Measurements from ENCODE around the gene CUL4B.
"Not testable (repeated sequence)": the region's sequence is repeated elsewhere in the genome, so short reads cannot be mapped to it uniquely, and the experiment has no call there.

CUL4B gene

DNA sequence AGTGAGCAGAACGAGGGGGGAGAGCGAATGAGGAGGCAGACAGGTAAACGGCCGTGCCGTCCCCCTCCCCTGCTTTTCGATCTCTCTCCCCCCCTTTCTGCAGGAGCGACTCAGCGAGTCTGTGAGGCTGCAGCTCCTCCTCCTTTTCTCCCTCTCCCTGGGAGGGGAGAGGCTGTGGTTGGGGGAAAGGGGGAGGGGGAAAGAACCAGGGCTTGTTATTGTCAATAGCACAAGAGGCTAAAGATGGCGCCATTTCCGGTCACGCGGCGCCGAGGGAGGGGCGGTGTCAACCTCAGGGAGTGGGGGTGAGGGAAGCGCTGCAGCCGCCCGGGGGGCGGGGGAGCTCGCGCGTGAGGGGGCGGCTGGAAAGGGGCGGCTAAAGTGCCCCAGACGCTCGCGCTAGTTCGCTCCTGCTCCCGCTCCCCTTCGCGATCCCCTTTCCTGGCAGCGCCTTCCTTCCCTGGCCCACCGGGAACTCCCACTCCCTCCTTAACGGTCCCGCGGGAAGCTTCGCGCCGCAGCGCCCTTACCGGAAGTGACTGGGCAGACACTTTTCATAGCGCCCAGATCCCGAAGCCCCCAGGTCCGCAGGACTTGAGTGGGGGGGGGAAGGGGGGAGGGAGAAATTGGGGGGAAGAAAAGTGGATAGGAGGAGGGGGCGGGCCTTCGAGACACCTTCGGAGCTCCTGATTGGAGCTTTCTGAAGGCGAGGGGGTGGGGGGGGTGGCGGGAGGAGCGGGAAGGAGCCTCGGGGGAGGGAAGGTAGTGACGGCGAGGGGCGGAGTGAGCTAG lies at the start of gene CUL4B:
Gene CUL4B, minus strand, starts transcription at position 121 of the 792 bp plus-strand sequence. CDS start 324 bp downstream, outside the sequence.
- DNase-seq, result peak; percentile 96

DNA sequence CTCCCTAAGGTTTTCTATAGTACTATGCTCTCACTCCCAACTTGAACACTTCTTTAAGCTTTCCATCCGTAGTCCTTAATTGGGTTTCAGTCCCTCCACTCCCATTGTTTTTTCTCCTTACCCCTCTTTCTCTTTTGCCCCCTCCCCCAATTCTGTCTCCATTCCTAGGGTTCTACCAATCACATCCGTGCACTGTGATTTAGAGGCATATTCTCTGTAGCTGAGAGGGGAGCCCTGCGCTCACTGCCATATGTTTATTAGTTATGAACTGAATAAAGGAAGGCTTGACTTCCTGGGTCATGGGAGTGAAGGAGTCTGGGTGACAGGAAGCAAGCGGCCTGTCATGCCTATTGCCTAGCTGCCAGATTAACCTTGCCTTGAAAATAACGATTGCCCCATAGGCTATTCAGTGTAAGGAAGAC lies 43.6 kb upstream of the CUL4B start:
- peak; percentile 62 for DNase-seq

DNA sequence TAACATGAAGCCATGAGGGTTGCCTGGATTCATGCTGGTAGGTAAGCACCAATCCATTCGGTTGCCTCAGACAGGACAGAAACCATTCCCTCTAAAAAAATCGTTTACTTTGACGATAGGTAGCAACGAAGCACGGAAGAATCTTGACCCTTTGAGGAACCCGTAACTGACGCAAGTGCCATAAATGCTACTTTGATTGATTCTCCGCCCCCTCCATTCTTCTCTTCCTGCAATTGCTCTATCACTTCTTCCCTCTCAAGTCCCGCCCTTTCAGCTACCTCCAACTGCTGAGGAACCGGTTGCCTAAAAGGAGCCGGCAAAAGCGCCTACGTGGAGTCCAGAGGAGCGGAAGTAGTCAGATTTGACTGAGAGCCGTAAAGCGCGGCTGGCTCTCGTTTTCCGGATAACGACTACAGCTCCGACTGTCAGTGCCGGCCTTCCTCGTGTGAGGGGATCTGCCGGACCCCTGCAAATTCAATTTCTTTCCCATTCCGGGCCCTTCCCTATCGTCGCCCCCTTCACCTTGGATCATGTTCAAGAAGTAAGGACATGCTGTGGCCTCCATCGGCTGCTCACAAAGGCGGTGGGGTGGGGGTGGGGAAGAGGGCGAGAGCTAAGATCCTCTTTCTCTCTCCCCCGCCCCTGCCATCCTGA lies 43.1 kb upstream of the CUL4B start, which contains the start of gene MCTS1:
Gene MCTS1, plus strand, starts transcription at position 395 of the 654 bp plus-strand sequence. Its CDS starts 136 bp downstream, at position 531.
- peak; percentile 98 for DNase-seq

DNA sequence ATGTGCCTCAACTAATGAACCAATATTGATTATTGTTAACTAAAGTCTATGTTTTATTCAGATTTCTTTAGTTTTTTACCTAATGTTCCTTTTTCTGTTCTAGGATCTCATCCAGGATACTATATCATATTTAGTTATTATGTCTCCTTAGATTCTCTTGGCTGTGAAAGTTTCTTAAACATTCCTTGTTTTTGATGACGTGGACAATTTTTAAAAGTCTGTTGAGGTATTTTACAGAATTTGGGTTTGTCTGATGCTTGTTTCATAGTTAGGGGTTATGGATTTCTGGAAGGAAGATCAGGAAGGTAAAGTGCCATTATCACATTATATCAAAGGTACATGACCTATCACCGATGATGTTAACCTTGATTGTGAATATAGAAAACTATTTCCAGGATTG lies 24.9 kb upstream of the CUL4B start:
- DNase-seq, result no peak

DNA sequence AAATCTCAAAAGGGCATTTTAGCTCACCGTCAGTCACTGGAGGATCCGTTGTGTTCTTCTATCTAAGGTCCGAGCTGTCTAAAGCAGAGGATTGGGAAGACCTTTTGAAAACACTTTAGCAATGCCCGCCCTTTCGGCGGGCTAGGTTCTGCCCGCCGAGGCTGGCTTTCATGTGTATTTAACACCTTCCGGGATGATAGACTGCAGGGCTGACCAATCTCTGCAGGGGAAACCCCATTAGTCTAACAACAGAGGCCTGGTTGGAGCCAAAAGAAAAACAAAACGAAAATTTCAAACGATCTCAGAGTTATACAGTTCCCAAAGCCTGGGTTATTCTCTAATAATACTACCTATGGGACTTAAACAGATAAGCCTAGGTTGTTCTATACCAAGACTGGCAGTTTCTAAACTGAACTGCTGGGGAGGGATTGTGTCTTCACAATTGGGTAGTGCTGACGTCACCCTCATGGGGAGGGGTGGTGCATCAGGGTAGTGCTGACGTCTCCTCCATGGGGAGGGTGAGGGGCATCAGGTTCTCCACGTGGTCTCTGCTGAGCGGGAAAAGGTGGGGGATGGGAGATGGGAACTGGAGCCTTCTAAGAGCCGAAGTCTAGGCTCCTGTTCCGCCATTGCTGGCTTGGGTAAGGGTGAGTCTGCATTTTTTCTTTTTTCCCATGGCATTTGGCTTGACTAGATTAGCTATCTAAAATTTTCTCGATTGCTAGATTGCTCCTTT lies 14.8 kb upstream of the CUL4B start:
- no peak for DNase-seq

DNA sequence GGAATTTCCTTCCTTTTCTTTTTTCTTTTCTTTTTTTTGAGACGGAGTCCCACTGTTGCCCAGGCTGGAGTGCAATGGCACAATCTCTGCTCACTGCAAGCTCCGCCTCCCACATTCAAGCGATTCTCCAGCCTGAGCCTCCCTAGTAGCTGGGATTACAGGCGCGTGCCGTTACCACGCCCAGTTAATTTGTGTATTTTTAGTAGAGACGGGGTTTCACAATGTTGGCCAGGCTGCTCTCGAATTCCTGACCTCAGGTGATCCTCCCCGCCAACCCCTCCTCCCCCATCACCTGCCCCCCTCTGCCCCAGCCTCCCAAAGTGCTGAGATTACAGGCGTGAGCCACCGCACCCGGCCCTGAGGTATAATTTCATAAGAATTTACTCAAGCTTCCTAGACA lies 13.0 kb upstream of the CUL4B start:
- DNase-seq, result not testable (repeated sequence)

DNA sequence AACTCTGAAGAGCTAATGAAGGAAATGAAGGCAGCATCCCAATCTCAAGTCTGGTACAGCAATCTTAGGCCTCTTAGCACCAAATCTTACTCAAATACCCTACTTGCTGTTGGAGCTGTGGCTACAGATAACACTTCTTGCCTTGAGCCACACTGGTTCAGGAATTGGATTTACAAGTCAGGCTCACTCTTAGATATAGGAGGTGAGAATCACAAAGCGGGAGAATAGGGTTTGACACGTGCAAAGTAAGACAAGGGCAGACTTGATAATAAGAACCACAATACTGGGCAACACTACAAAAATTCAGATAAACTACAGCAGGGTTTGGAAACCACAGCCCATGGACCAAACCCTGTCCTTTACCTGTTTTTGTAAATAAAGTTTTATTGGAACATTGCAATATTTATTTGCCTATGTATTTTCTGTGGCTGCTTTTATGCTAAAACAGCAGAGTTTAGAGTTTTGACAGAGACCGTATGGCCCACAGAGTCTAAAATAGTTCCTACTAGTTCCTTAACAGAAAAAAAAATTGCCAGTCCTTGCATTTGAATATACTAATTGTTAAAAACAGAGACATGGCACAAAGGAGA lies 9.3 kb upstream of the CUL4B start:
- DNase-seq, result no peak

DNA sequence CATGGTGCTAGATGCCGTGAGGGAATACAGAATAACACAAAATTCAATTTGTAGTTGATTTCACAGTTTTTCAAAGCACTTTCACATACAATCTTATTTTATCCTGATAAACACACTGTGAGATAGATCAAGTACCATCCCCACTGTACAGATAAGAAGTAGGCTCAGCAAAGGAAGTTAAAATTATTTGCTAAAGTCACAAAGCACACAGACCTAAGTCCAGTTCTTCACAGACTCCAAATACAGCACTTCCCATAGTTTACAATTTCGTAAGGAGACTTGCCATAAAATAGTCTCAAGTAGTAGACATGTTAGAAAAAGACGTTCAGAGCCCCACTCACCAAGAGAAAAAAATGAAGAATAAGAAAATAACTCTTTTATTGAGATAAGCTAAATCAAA lies 7.8 kb upstream of the CUL4B start:
- DNase-seq, result no peak

DNA sequence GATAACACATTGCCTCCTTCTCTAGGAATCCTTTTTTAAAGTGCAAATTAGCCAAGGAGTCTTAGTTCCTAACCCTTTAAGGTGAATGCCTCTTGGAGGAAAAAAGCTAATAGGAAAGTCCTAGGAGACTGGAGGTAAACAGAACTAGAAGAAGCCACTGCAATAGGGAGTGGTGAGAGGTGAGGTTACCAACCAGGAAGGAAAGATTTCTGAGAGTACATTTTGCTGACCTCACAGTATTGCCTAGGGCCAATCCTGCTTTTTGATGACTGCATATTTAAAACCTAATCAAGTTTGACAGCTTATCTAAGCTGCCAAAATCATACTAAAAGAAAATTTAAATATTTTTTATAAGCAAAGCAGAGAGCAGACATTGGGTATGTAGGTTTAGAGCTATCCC lies 7.3 kb upstream of the CUL4B start:
- no peak for DNase-seq

DNA sequence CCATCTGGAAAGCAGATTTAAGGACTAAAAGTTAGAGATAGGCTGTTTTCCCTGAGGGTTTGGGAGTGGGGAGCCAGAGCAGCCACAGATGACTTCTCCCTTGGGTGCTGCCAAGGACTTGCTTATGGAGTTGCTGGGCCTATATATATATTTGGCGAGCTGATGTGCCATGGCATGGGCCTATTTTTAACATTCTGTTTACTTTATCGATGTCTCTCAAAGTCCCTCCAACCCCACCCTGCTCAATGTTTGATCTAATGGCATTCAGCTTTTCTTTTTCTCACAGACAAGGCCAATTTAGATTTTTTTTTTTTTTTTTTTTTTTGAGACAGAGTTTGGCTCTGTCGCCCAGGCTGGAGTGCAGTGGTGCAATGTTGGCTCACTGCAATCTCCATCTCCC lies 6.1 kb upstream of the CUL4B start:
- DNase-seq, result no peak

DNA sequence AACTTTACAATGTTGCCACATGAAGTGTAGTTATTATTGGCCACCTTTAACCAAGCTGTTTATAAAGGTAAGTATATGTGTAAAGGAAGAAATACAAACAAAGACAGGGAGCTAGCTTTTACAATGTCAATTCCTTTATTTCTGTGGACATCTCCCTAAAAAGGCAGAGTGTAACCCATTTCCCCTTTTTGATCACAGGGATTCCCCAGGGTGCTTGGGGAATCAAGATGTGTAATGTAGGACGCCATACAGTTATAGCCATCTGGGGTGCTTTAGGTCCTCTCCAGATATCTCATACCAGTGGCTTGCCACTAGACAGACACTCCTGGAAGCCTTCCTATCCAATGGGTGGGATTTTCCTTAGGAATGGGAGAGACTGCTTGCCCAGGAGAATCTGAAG lies 4.2 kb upstream of the CUL4B start:
- no peak for DNase-seq

DNA sequence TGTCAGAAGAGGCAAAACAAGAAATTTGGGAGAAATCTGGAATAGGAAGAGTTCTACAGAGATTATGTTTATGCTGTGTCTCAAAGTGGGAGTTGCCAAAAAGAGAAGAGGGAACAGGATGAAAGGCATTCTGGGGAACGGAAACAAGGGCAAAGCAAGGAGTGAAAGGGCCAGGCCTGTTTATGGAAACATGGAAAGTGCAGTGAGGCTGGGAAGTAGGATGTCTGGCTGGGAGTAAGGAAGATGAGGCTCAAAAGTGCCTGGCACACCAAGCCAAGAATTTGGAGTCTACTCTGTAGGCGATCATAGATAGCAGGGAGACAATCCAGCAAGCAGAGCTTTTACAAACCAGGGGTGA lies 1.8 kb upstream of the CUL4B start:
- no peak for DNase-seq

DNA sequence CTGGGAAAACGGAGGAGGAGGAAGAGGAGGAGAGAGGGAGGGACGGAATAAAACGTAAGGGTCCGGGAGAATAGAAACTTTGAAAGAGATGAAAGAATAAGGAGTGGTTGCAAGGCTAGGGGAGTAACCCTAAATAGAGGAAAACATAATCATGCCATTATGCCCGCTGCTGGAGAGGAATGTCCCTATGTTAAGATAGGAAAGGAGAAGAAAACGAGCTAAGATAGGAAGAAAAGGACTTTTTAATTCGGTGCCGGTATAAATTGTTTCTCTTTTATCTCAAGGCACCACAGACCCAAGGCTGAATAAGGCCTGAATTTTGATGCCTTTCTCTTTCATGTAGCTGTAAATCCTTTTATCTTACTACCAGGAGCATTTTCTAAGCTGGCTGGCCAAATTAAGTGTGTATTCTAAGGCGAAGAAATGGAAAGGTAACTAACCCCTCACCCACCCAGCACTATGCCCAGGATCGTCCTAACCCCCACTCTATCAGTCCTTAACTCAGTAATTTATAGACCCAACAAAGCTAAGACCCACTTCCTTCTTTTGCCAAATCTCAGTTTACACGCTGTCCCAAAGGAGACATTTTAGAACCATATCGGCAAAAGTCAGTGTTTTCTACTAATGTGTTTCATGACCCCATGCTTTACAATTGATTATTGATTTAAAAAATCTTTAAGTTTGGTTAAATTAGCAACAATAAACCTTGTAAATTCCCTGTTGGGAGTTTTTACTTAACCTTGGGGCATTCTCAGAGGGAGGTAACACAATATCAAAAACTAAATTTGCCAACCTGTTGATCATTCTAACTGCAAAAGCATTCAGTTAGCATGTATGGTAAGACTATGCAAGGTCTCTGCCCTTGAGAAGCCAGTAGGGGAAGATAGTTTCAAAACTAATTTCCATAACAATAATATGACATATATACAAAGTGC lies 1.1 kb upstream of the CUL4B start:
- DNase-seq, result no peak

DNA sequence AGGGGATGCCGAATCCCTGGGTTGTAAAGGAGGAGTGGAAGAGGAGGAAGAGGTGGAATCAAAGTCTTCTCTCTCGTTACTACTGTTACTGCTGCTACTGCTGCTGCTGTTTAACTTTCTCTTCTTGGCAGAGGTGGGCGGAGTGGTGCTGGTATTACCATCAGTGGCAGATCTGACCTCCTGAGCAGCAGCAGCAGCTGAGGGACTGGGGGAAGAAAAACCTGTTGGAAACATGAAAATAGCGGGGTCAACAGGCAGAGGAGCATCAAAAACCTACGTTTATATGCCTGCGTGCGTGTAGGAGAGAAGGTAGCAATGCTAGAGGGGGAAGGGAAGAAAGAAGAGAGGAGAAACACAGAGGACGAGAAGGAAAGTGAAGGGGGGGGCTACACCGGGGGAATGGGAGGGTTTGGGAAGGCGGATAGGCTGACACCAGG lies 339 bp downstream of the CUL4B start:
- DNase-seq, result peak; percentile 40

DNA sequence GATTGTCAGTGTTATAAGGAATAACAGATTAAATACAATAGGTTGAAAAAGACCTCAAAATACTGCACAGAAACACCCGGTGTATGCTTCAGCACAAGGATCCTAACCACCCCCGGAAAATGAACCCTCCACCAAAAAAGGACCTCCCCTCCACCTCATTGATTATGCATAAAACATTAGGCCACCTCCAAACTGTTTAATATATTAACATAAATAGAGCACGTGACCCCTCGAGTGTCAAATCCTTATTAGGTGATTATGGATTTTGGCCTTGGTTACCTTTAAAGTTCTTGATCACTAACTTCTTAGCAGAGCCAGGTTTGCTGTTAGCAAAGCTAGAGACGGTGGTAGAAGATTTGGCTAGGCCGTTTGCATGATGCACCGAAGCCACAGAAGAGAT lies 958 bp downstream of the CUL4B start:
- no peak for DNase-seq

DNA sequence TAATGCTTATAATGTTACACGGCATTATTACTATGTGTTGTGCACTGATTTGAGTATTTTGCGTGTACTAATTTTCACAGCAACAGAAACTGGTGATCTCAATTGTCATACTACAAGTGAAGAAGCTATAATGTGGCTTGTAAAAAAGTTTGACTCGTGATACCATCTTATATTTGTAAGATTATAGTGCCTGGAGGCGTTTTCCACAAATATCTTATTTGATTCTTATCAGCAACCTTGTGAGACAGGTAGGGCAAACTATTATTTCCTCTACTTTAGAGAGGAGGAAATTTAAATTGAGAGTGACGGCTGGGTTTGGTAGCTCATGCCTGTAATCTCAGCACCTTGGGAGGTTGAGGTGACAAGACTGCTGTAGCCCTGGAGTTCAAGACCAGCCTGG lies 4.5 kb downstream of the CUL4B start:
- no peak for DNase-seq

DNA sequence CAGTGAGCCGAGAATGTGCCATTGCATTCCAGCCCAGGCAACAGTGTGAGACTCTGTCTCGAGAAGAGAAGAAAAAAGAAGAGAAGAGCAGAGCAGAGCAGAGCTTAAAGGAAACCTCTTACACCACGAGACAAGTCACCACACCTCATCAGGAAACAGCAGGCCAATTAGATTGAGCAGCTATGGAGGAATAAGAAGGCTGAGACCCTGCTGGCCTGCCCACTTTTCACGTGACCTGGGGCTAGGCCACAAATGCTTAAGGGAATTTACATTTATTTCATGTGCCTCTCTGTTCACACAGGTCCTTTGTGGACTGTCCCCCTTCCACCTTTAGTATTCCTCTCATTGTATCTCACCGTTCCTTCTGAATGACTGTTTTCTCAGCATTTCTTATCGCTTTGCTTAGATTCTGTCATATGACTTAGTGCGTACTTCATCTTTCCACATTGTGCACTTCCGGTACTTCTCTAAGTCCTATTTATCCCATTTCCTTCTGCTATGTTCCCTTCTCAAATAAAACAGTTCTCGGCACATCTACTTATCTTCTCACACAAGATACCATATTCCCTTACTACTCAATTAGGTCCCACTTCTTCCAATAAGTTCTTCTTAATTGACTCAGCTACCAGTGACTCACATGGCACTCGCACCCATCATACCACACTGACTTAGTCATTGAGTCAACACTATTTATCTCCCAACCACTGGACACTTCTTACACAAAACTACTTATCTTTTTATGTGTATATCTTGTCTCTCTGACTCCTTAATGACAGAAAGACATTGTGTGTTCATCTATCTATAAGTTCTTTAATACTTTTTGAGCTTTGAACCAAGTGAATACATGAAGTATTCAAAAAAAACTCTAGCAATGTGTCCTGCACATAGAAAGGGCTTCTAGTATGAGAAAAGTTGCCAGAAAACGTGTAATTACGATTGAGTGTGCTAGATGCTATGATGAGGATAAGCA lies 11.0 kb downstream of the CUL4B start:
- DNase-seq, result peak; percentile 96

DNA sequence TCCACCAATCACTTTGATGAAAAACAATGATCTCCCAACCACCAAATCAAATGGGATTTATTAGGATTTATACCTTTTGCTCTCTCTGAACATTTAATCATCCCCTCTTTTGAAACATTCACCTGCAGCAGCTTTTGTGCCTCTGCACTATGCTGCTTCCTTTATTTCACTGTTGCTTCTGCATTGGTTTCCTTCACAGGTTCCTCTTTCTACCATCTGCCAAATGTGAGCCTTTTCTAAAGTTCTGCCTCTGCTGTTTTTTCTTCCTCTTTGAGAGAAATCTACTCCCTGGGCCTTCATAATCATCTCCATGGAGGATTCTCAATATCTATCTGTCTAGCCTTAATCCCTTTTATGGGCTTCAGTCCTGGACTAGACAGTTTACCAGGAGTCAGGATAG lies 24.7 kb downstream of the CUL4B start:
- no peak for DNase-seq

DNA sequence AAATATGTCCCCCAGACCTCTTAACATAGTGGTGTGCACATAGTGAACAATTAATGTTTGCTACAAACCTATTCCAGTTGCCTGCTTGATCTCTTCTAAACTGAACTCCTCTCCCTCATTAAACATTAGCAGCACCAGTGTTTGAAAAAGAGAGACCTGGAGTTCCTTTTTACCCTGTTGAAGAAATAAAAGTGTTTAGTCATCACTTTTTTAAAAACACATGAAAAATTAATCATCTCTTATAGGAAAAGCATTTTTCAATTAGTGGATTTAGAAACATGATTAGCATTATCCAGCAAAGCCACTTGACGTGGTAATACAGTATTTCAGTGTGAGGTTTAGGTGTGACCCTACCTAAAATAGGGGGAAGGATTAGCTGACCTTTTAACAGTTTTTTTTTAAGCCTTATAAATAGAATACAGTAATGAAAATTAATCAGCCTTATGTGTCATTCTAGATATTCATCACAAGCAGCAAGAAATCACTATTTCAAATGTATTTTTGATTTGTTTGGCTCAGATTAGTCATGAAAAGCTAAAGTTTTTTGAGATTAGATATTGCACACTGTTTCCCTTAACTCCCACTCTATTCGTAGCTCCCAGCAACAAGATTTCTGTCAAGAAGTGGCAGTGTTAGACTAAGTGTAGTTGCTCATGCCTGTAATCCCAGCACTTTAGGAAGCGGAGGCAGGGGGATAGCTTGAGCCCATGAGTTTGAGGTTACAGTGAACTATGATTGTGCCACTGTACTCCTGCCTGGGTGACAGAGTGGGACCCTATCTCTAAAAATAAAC lies 26.2 kb downstream of the CUL4B start:
- DNase-seq, result no peak

DNA sequence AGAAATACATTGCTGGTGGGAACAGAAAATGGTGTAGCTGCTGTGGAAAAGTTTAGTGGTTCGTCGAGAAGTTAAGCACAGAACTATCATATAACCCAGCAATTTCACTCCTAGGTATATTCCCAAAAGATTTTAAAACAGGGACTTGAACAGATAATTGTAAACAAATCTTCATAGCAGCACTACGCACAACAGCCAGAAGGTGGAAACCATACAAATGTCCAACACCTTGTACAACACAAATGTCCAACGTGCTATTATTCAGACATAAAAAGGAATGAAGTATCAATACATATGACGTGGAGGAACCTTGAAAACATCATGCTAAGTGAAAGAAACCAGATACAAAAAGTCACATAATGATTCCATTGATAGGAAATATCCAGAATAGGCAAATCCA lies 37.9 kb downstream of the CUL4B start:
- DNase-seq, result no peak

All from fibroblast of skin of right biceps (primary cell).